ENCODE results near the gene SH3RF1.

Gene SH3RF1

GRCh38 chr4:169103966-169104412 is 166.8 kb downstream of the SH3RF1 start:
- DNase-seq (ENCODE audit: low read depth in 2 of 2), result no peak

- DNase-seq (ENCODE audit: low read depth in 2 of 2), result no peak
Measured at GRCh38 chr4:169102026-169102425, 168.7 kb downstream of the SH3RF1 start.

- DNase-seq (ENCODE audit: low read depth in 2 of 2), result no peak
Measured at GRCh38 chr4:169100670-169101101, 170.1 kb downstream of the SH3RF1 start.

DNA sequence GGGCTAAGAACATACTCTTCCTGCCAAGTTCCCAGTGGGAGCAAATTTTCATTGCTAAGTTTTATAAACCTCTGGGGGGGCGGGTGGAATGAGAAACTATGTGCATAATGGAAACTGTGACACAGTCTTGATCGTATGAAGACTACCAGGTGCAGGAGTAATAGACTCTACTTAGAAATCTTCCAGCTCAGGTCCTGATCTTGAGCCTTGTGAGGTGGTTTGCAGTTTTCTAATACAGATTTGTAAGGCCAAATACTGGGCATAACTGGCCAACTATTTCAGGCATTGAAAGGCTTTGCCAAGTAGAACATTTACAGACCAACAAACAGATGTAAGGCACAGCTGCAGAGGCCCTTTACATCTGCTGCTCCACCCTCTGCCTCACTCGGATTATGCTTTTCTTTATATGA is 171.0 kb downstream of the SH3RF1 start:
- no peak for DNase-seq (ENCODE audit: low read depth in 2 of 2)

DNA sequence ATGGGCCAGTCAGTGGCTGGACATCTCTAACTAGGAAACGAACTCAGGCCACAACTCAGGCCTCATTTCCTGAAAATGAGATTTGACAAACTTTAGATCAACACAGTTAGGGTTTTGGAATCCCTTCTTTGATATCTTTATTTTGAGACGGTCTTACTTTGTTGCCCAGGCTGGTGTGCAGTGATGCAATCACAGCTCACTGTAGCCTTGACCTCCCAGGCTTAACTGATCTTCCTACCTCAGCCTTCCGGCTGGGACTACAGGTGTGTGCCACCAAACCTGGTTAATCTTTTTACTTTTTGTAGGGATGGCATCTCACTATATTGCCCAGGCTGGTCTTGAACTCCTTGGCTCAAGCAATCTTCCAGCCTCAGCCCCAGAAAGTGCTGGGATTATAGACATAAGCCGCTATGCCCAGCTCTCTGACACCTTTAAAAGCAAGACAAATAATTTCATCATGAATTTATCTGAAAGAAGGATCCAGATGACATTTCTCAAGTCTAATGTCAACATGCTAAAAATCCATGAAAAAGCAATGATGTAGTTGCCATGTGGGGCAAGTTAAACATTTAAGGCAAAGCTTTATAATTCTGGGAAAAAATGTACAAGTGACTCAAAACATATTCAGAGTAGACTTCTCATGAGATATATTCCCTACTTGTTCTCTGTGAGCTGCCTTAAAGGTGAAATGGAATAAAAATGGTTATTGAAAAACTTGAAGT is 171.6 kb downstream of the SH3RF1 start:
- DNase-seq (ENCODE audit: low read depth in 2 of 2), result no peak

- no peak for DNase-seq (ENCODE audit: low read depth in 2 of 2)
Measured at GRCh38 chr4:169098532-169098931, 172.2 kb downstream of the SH3RF1 start.

DNA sequence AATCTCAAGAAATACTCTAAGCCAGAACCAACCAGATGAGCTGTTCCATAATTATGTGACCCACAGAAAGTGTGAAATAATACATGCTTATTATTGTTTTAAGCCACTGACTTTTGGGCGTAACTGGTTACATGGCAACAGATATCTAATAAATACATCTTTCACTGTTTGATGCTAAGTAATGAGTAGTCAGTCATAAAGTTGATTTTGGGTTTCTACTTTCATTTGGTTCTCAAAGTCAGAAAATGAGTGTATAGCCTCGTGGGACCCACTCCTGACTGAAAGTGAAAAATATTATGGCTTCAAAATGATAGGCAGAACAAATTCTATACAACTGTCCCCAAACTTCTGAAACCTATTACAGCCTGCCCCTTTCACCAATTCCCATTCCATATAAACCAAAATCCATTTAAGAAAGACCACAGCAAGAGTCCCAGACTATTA is 172.7 kb downstream of the SH3RF1 start:
- no peak for DNase-seq (ENCODE audit: low read depth in 2 of 2)

DNA sequence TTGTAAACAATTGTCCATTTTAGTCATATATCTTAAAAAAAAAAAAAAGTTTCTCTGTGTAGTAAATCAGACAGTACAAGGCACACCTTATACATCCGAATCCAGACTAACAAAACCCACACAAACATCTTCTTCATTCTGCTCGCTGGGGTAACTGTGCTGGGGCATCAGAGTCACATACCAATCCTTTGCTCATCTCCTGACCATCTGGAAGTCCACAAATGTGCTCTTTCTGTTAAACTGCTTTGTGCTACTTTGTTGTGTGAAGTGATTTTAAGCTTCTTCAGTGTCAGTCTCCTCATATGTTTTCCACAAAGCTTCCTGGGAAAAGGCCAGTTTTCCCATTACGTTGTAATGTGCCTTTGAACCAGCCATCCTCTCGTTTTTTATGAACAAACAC is 174.5 kb downstream of the SH3RF1 start:
- no peak for DNase-seq (ENCODE audit: low read depth in 2 of 2)

DNA sequence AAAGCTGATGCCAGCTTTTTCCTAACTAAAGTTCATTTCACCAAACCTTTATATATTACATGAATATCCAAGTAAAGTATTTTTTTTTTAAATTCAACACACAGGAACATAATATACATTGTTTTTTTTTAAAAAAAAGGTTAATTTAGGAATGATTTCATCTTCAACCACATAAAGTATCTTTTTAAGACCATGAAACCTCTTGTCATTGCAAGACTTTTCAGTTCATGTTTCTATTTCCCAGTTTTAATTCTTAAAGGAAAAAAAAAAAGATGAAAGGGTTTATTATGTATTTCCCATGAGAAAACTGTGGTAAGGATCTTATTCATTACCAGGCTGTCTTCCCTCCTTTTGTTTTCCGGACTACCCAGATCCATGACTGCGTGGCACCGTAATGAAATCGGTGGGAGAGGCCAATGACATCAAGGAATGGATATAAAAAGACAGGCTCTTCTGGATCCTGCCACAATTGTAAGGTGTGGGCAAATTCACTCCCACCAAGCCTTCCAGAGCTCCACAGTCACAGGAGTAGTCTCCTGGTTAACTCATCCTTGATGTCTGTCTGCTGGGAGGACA is 176.0 kb downstream of the SH3RF1 start:
- no peak for DNase-seq (ENCODE audit: low read depth in 2 of 2)

DNA sequence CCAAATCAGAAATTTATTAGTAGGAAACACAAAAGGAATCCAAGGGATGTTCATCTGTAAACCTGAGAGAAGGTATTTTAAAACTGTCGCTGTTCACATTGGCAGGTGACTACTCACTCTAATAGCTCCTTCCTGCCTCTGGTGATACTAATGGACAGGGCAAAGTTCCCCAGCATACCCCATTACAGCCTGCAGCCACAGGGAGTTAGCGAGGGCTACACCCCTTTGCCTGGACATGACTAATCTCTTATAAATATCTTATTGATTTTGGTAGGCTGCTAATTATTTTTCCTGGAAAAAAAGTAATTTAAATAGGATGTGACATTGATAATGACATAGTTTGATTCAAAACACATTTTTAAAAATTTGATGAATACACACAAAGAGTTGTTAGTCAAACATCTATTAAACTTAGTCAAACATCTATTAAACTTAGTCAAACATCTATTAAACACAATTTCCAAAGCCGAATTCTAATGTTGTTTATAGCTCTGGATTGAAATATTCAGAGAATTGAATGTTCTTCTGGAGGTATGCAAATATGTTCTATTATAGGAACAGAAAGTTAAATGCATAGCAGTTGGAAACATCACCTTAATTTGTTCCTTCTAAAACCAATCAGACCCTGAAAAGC is 177.8 kb downstream of the SH3RF1 start:
- no peak for DNase-seq (ENCODE audit: low read depth in 2 of 2)

DNA sequence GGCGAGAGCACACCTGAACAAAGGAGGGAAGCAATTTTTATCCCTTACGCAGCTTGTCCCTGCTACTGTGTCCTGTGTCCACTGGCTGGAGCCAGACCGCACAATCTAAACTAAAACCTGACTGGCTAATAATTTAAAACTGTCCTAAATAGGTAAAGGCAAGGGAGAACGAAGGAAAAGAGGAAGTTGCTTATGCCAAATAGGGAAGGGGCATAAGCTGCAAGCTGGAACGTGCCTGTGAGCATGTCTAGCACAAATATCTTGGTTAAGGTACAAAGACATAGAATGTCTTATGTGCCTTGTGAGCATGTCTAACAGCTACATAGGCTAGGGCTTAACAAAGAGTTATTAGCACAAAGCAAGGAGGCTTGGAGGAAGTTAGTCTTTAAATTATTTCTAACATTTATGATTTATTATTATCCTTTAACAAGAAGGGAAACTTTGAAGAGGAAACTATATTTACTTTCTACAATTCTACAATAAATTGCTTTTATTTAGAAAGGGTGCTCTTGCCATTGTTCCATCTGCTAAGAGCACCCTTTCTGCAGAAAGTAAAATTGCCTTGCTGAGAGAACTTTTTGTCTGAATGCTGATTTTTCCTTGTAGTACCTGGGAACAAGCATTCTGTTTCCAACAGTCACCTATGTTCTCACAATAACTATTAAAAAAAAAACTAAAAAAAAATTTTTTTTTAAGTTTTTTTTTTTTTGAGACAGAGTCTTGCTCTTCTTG is 180.1 kb downstream of the SH3RF1 start:
- no peak for DNase-seq (ENCODE audit: low read depth in 2 of 2)

- no peak for DNase-seq (ENCODE audit: low read depth in 2 of 2)
Measured at GRCh38 chr4:169089004-169089403, 181.8 kb downstream of the SH3RF1 start.

DNA sequence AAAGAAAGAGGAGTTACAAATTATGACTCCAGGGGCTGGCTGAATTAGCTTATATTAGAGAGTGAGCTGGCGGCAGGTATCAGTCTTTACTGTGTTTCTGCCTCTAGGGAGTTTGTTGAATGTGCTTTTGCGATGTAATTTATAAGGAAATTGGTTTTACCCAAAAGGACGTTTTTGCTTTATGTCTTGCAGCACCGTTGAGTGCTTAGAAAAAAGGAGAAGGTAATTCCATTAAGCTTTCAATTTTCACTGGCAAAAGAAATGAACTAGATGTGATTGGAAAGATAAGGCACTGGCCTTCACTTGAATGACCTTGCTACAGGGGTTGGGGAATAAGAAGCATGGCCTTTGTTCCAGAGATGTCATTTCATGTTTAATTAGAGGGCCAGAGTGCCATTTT is 185.8 kb downstream of the SH3RF1 start:
- no peak for DNase-seq (ENCODE audit: low read depth in 2 of 2)

DNA sequence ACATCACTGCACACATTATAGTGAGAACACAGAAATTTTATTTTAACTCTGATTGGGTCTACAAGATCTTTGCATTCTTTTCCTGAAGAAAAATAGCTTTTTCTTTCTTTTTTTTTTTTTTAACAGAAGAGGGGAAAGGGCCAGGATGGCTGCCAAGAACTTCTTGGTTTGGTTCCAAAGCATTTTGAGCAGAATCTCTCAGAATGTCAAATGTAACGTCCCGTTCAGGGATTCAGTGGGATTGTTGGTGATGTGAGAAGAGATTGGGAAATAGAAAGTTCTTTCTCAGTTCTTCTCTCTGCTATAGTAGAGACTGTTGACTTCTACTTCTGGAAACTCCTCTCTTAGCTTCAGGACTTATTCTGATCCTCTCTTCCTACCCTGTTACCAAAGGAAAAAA is 189.8 kb downstream of the SH3RF1 start:
- no peak for DNase-seq (ENCODE audit: low read depth in 2 of 2)

- no peak for DNase-seq (ENCODE audit: low read depth in 2 of 2)
Measured at GRCh38 chr4:169079942-169080827, 190.6 kb downstream of the SH3RF1 start.

- no peak for DNase-seq (ENCODE audit: low read depth in 2 of 2)
Measured at GRCh38 chr4:169074117-169074516, 196.6 kb downstream of the SH3RF1 start.

GRCh38 chr4:169071747-169072146 is 199.0 kb downstream of the SH3RF1 start:
- no peak for DNase-seq (ENCODE audit: low read depth in 2 of 2)

DNA sequence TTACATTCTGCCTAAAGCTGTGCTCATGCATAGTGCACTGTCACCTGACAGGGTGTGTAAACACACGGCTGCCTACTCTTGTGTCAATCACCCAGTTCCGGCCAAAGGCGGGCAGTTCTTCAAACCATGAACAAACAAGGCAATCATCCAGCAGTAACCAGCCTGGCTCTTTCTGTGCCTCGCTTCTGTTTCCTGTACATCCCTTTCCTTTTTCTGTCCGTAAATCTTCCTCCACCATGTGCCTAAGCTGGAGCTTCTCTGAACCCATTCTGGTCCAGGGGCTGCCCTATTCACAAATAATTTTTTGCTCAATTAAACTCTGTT is 199.9 kb downstream of the SH3RF1 start:
- DNase-seq (ENCODE audit: low read depth in 2 of 2), result no peak

- no peak for DNase-seq (ENCODE audit: low read depth in 2 of 2)
Measured at GRCh38 chr4:169070071-169070894, 200.5 kb downstream of the SH3RF1 start.

DNA sequence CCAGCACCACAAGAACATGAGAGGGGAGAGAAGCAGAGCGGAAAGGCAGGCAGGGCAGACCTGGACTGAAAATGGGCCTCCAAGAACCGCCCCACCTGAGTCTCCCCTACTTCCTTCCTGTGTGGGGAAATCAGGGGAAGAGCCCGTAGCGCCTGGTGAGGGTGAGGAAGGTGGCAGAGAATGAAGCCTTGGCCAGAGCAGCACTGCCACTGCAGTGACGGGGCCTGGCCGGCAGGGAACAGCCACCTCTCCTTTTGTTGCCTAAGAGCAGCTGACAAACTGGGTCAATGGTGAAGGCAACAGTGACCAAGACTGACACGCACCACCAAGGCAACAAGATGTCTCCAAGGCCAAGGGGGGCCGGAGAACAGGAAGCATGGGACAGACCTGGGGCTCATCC is 202.3 kb downstream of the SH3RF1 start:
- DNase-seq (ENCODE audit: low read depth in 2 of 2), result no peak

DNA sequence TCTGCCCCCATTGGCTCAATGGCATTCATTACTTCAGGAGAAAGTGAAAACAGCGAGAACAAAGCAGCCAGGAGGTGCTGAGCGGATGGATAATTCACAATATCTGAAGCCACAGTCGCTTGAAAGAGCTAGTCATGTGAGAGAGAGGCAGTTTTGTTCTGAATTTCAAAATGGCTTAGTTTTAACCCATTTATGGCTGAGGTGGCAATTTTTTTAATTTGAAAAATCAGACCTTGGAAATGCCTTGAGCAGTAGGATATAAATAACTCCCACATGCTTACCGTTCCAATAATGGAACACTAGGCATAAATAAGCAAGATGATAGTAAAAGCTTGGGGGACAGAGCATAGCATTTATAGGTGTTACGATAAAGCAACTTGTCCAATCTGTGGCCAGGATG is 203.8 kb downstream of the SH3RF1 start:
- no peak for DNase-seq (ENCODE audit: low read depth in 2 of 2)

Data from activated CD8-positive, alpha-beta memory T cell treated with anti-CD3 and anti-CD28 coated beads for 4 hours (primary cell).